Trophoblast cell (in vitro differentiated cells and primary cell): ENCODE results near the gene FGD5.
A peak's percentile ranks its signal among the peaks of the same experiment; 100 is the strongest.

Experiments used
- DNase-seq, 2 donors: peaks; one replicate each; pipeline ENCODE4 v3.0.0-alpha.2; 2016
- H2AFZ ChIP-seq: 2 replicates; pipeline ENCODE4 v1.6.1; 2013; ENCODE audit warnings: low read length, moderate library complexity, mild to moderate bottlenecking; ENCODE audit not compliant: insufficient read depth, poor library complexity
- H2AK5ac ChIP-seq: 2 replicates; pipeline ENCODE4 v1.6.1; 2013; ENCODE audit warnings: mild to moderate bottlenecking, low read length
- H2BK120ac ChIP-seq: 2 replicates; pipeline ENCODE4 v1.6.1; 2013; ENCODE audit warnings: low read length, mild to moderate bottlenecking, moderate library complexity; ENCODE audit not compliant: insufficient read depth, poor library complexity
- H2BK12ac ChIP-seq: 2 replicates; pipeline ENCODE4 v1.6.1; 2013; ENCODE audit warnings: mild to moderate bottlenecking, low read length, moderate library complexity
- H2BK5ac ChIP-seq: 2 replicates; pipeline ENCODE4 v1.6.1; 2013; ENCODE audit warnings: low read length, low read depth, moderate library complexity, mild to moderate bottlenecking; ENCODE audit not compliant: poor library complexity
- H3K14ac ChIP-seq: 2 replicates; pipeline ENCODE4 v1.6.1; 2013; ENCODE audit warnings: mild to moderate bottlenecking, low read length
- H3K18ac ChIP-seq: 2 replicates; pipeline ENCODE4 v1.6.1; 2013; ENCODE audit warnings: mild to moderate bottlenecking, low read length
- H3K23ac ChIP-seq: 2 replicates; pipeline ENCODE4 v1.6.1; 2013; ENCODE audit warnings: low read length
- H3K27ac ChIP-seq: 2 replicates; pipeline ENCODE4 v1.5.1; 2013; ENCODE audit warnings: low read depth, mild to moderate bottlenecking, inconsistent platforms, low read length, moderate library complexity
- H3K27me3 ChIP-seq: 2 replicates; pipeline ENCODE4 v1.6.1; 2013; ENCODE audit warnings: inconsistent platforms, mild to moderate bottlenecking, low read length, moderate library complexity; ENCODE audit not compliant: insufficient read depth
- H3K36me3 ChIP-seq, 2 experiments: 1 replicate in 1 of 2; 2 replicates in 1 of 2; pipeline ENCODE4 v1.6.1; 2013; ENCODE audit warnings: low read length in 2 of 2, mild to moderate bottlenecking in 2 of 2, moderate library complexity in 1 of 2; ENCODE audit not compliant: insufficient read depth in 2 of 2, control insufficient read depth in 1 of 2
- H3K4ac ChIP-seq: 2 replicates; pipeline ENCODE4 v1.6.1; 2013; ENCODE audit warnings: low read depth, mild to moderate bottlenecking, low read length, moderate library complexity
- H3K4me1 ChIP-seq, 2 experiments: 1 replicate in 1 of 2; 2 replicates in 1 of 2; pipeline ENCODE4 v1.6.1; 2013; ENCODE audit warnings: low read length in 2 of 2, mild to moderate bottlenecking in 2 of 2, moderate library complexity in 1 of 2; ENCODE audit not compliant: insufficient read depth in 2 of 2, control insufficient read depth in 1 of 2
- H3K4me2 ChIP-seq: 2 replicates; pipeline ENCODE4 v1.6.1; 2013; ENCODE audit warnings: inconsistent platforms, mild to moderate bottlenecking, low read length, moderate library complexity
- H3K4me3 ChIP-seq: 2 replicates; pipeline ENCODE4 v1.5.1; 2013; ENCODE audit warnings: mild to moderate bottlenecking, low read depth, low read length, inconsistent platforms
- H3K79me1 ChIP-seq: one replicate; pipeline ENCODE4 v1.6.1; 2013; ENCODE audit warnings: low read length
- H3K79me2 ChIP-seq: 2 replicates; pipeline ENCODE4 v1.6.1; 2013; ENCODE audit warnings: low read length, mild to moderate bottlenecking; ENCODE audit not compliant: control insufficient read depth, insufficient read depth, poor library complexity
- H3K9ac ChIP-seq: 2 replicates; pipeline ENCODE4 v1.6.1; 2013; ENCODE audit warnings: mild to moderate bottlenecking, low read length
- H3K9me3 ChIP-seq: 2 replicates; pipeline ENCODE4 v1.6.1; 2013; ENCODE audit warnings: low read depth, mild to moderate bottlenecking, control low read depth, inconsistent platforms, low read length; ENCODE audit not compliant: insufficient read depth
- H4K12ac ChIP-seq: 2 replicates; pipeline ENCODE4 v1.6.1; 2013; ENCODE audit warnings: low read depth, mild to moderate bottlenecking, low read length, moderate library complexity
- H4K8ac ChIP-seq: 2 replicates; pipeline ENCODE4 v1.6.1; 2013; ENCODE audit warnings: low read depth, mild to moderate bottlenecking, low read length, moderate library complexity
- H4K91ac ChIP-seq: one replicate; pipeline ENCODE4 v1.6.1; 2013; ENCODE audit warnings: low read depth, mild to moderate bottlenecking, low read length, moderate library complexity
- WGBS: extraction: QIAGEN DNeasy Blood & Tissue Kit; methylation state at CpG from one replicate; pipeline ENCODE4 v1.1.7; 2013; ENCODE audit warnings: missing lambda C conversion rate; ENCODE audit not compliant: insufficient read length, insufficient coverage; ENCODE audit errors: extremely low coverage; 5-methylcytosine and 5-hydroxymethylcytosine counted together

The FGD5 gene

DNA sequence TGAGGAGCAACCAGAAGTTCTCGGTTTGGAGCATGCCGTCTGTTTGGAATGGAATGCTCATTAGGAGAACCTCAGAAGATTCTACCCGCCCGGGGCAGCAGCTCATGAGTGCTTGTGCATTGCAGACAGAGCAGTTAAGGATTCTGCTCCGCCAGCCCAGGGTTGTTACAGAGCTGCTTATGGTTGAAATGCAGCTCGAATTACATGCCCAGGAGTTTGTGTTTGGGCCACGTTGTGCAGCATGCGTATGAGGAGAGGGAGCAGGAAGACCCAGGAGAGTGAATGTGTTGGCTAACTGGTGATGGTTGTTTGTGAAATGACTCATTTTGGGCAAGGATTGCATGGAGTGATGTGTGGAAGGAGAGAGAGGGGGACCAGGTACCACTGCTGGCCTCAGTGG is 9.0 kb downstream of the FGD5 start:
- Histone ChIP-seq H3K79me1 (no peaks in the 10 kb centered on the region), H3K9me3 (no peaks in the 10 kb centered on the region), H3K18ac (no peak overlapping the region), H3K14ac (no peak overlapping the region), H4K8ac (no peak overlapping the region), H3K23ac (no peak overlapping the region), H2BK5ac (no peak overlapping the region), H3K36me3 (no peaks in the 10 kb centered on the region), H4K12ac (no peak overlapping the region), H3K79me2 (no peaks in the 10 kb centered on the region), H3K4me2 (no peak overlapping the region), H3K9ac (no peak overlapping the region), H2AFZ (no peak overlapping the region), H2AK5ac (no peak overlapping the region), H3K4me3 (no peak overlapping the region), H3K27me3 (no peaks in the 10 kb centered on the region), H4K91ac (no peak overlapping the region), H3K27ac (no peak overlapping the region), H2BK120ac (no peak overlapping the region), H3K4me1 (peaks cover 7 to 22% of the 10 kb centered on the region in 2 experiments), H2BK12ac (no peak overlapping the region), H3K4ac (no peak overlapping the region)
- peak in 1 of 2 donors; percentile 26 for DNase-seq
- no CpG with 5 or more reads among the region's 8 CpGs for WGBS

DNA sequence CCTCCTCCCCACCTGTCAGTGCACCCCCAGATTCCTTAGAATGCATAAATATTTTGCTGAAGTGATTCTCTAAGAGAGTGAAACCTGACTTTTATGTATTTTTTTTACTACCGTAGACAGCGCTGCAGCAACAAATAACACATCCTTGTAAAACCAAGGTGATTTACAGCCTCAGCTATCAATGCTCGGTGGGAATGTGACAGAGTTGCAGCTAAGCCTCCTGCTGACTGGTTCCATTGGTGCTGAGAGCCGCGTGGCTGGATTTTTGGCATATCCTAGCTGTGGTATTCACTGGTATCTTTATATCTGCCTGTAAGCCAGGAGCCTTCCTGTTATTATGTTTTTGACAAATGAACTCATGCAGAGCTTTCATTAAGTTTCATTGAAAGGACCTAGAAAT is 11.0 kb downstream of the FGD5 start:
- no peak overlapping the region for H2AK5ac ChIP-seq
- no CpG with 5 or more reads among the region's 5 CpGs for WGBS
- no peak overlapping the region for H3K23ac ChIP-seq
- no peak overlapping the region for H3K4ac ChIP-seq
- no peak overlapping the region for H4K91ac ChIP-seq
- H3K79me2 ChIP-seq = no peaks in the 10 kb centered on the region
- H2BK12ac ChIP-seq = no peak overlapping the region
- no peaks in the 10 kb centered on the region for H3K36me3 ChIP-seq
- H2BK5ac ChIP-seq = no peak overlapping the region
- no peaks in the 10 kb centered on the region for H3K79me1 ChIP-seq
- H3K9ac ChIP-seq = no peak overlapping the region
- no peak overlapping the region for H4K8ac ChIP-seq
- no peak overlapping the region for H4K12ac ChIP-seq
- H3K9me3 ChIP-seq = no peaks in the 10 kb centered on the region
- no peak overlapping the region for H2BK120ac ChIP-seq
- no peak overlapping the region for H3K4me3 ChIP-seq
- peak; percentile 77 to 86 for DNase-seq
- no peak overlapping the region for H3K27ac ChIP-seq
- H2AFZ ChIP-seq = no peak overlapping the region
- H3K14ac ChIP-seq = no peak overlapping the region
- no peak overlapping the region for H3K4me2 ChIP-seq
- no peak overlapping the region for H3K18ac ChIP-seq
- no peaks in the 10 kb centered on the region for H3K27me3 ChIP-seq
- peaks cover 7 to 15% of the 10 kb centered on the region in 2 experiments for H3K4me1 ChIP-seq

GRCh38 chr3:14831916-14832450 is 13.2 kb downstream of the FGD5 start:
- Histone ChIP-seq H3K9me3 (no peaks in the 10 kb centered on the region), H3K18ac (no peak overlapping the region), H2BK12ac (no peak overlapping the region), H2AFZ (no peak overlapping the region), H3K4me3 (no peak overlapping the region), H3K4ac (no peak overlapping the region), H3K4me2 (no peak overlapping the region), H4K12ac (no peak overlapping the region), H4K8ac (no peak overlapping the region), H3K4me1 (peaks cover 15% of the 10 kb centered on the region in 2 experiments), H3K27ac (no peak overlapping the region), H2AK5ac (no peak overlapping the region), H3K36me3 (no peaks in the 10 kb centered on the region), H2BK5ac (no peak overlapping the region), H3K23ac (no peak overlapping the region), H2BK120ac (no peak overlapping the region), H3K9ac (no peak overlapping the region), H3K14ac (no peak overlapping the region), H4K91ac (no peak overlapping the region), H3K79me2 (peaks cover 2% of the 10 kb centered on the region), H3K79me1 (no peaks in the 10 kb centered on the region), H3K27me3 (no peaks in the 10 kb centered on the region)
- no peak for DNase-seq
- no CpG with 5 or more reads among the region's 8 CpGs for WGBS

DNA sequence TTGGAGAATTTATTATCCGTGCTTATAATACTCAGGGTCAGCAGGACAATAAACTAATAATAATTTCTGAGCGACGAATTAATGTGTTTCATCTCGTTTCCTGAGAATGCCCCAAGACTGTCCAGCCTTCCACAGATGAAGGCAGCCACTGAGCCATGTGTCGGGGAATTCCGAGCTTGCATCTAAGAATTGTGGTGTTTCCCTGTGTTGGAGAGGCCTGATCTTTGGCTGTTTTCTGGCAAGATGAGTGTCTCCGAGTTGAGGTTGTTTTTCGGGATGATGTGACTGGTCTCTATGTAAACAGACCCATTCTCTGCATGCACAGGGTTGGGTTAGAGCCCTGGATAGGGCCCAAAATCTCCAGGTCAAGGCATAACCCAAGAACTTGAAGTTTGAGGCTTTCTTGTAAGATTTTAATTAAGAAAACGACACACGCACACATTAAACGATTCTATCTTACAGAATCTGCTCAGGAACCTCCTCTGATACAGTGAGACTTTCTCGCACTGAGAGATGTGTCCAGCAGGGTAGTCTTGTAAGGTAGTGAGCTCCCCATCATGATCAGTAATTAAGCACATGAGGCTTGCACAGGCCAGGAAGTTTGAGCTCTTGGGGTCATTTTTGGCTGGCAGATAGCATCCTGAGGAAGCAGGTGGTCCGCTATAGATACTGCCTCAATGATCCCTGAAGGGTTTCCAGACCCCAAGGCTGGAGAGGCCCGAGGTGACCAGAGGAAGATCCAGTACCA is 14.4 kb downstream of the FGD5 start:
- peaks cover 2% of the 10 kb centered on the region for H3K79me2 ChIP-seq
- H3K79me1 ChIP-seq = no peaks in the 10 kb centered on the region
- no peak overlapping the region for H2AFZ ChIP-seq
- no peak overlapping the region for H3K4ac ChIP-seq
- no peak overlapping the region for H4K12ac ChIP-seq
- H3K23ac ChIP-seq = no peak overlapping the region
- no peak overlapping the region for H3K9ac ChIP-seq
- H2AK5ac ChIP-seq = no peak overlapping the region
- DNase-seq = no peak
- H3K4me3 ChIP-seq = no peak overlapping the region
- no CpG with 5 or more reads among the region's 14 CpGs for WGBS
- H4K91ac ChIP-seq = no peak overlapping the region
- peaks cover 10 to 11% of the 10 kb centered on the region in 2 experiments for H3K4me1 ChIP-seq
- no peak overlapping the region for H2BK12ac ChIP-seq
- H3K27ac ChIP-seq = no peak overlapping the region
- no peak overlapping the region for H2BK5ac ChIP-seq
- H4K8ac ChIP-seq = no peak overlapping the region
- no peak overlapping the region for H3K18ac ChIP-seq
- H2BK120ac ChIP-seq = no peak overlapping the region
- H3K36me3 ChIP-seq = no peaks in the 10 kb centered on the region
- no peak overlapping the region for H3K4me2 ChIP-seq
- no peaks in the 10 kb centered on the region for H3K9me3 ChIP-seq
- no peak overlapping the region for H3K14ac ChIP-seq
- H3K27me3 ChIP-seq = no peaks in the 10 kb centered on the region
